Mesodermal cell (in vitro differentiated cells): ENCODE measurements around the gene TMEM59L. TPM values are rescaled to one million over a fixed set of nuclear protein-coding genes. Genes with fewer than 3 reads are reported as not detected.

Experiments
- H3K27ac ChIP-seq: 2 replicates; pipeline ENCODE4 v1.7.0; 2013; ENCODE audit warnings: mild to moderate bottlenecking, low read depth, low read length, moderate library complexity; ENCODE audit not compliant: severe bottlenecking
- H3K36me3 ChIP-seq: 2 replicates; pipeline ENCODE4 v1.7.1; 2013; ENCODE audit warnings: mild to moderate bottlenecking, low read length, moderate library complexity; ENCODE audit not compliant: control insufficient read depth, insufficient read depth
- H3K4me1 ChIP-seq: one replicate; pipeline ENCODE4 v1.7.1; 2013; ENCODE audit warnings: mild to moderate bottlenecking, low read length; ENCODE audit not compliant: insufficient read depth, control insufficient read depth, poor library complexity, severe bottlenecking
- H3K4me3 ChIP-seq: 2 replicates; pipeline ENCODE4 v1.7.0; 2013; ENCODE audit warnings: low read length, control low read depth, mild to moderate bottlenecking; ENCODE audit not compliant: insufficient read depth, poor library complexity, severe bottlenecking; ENCODE audit errors: extremely low read depth
- H3K9me3 ChIP-seq: 2 replicates; pipeline ENCODE4 v1.7.1; 2013; ENCODE audit warnings: mild to moderate bottlenecking, low read length, moderate library complexity; ENCODE audit not compliant: control insufficient read depth
- WGBS, 2 experiments: methylation state at CpG; one replicate each; pipeline ENCODE4 v1.1.5; 2013; ENCODE audit warnings: missing lambda C conversion rate in 2 of 2; ENCODE audit not compliant: insufficient coverage in 2 of 2; 5-methylcytosine and 5-hydroxymethylcytosine counted together
- polyA plus RNA-seq, 2 experiments: library from polyadenylated mRNA; stranded (reverse); fragments of 50-300 nt; gene quantifications; one replicate each; pipeline ENCODE4 v1.2.3, GENCODE V29; 2013

Gene TMEM59L
- 14.7 TPM for polyA plus RNA-seq (2013, experiment 1 of 2)
- polyA plus RNA-seq (2013, experiment 2 of 2): 10.4 TPM

DNA sequence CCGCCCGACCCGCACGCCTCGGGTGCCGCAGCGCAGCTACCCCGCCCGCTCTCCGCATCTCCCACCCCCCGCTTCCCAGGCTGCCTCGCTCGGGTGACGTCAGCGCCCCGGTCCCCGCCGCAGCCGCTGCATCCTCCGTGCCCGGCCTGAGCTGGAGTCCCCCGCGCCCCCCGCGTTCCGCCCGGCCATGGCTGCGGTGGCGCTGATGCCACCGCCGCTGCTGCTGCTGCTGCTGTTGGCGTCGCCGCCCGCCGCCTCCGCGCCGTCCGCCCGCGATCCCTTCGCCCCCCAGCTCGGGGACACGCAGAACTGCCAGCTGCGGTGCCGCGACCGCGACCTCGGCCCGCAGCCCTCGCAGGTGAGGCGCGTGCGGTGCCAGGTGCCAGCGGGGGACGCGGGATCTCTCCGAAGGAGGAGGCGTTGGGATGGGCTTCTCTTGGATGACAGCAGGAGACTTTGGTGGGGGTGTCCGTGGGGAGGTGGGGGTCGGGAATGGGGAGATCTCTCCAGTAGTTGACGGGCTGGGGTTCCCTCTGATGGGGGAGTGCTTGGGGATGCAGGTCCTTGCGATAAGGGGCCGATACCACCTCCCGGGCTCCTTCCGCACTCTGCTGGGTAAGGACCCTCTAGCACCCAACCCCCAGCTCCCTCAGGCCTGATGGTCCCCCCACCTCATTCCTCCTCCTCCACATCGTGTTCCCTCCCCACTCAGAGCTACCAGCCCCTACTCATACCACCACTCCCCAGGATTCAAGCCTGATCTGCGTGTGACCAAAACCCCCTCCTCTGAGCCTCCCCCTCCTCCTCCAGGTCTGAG, at the start of gene TMEM59L:
Gene TMEM59L (plus strand): TSS at position 99 of the 817 bp plus-strand sequence. CDS start 89 bp downstream, at position 188.
- Histone ChIP-seq H3K36me3 (no peaks in the 10 kb centered on the region), H3K4me1 (peaks cover 42% of the 10 kb centered on the region), H3K4me3 (peak within 1 kb of the TSS; percentile 38), H3K27ac (no peak within 1 kb of the TSS), H3K9me3 (no peaks in the 10 kb centered on the region)
- WGBS, 2 experiments: 1% methylated on average over 48 to 58 of the region's 70 CpGs

DNA sequence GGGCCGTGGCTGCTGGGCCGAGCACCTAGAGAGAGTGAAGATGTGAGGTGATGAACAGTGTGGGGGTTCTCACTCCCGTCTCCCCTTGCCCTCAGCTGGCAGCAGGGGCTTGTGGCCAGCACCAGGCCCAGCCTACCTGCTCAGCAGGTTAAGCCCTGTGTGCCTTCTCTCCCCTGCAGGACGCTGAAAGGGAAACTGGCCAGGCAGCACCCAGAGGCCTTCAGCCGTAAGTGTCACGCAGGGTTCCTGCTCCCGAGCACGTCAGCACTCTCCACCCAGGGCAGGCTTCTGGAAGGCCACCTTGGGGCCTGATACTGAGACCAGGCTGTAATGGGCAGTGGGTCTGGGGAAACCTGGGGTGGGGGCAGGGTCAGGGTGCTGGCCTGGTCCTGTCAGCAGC, 45.7 kb upstream of the TMEM59L start:
- Histone ChIP-seq H3K36me3 (peaks cover 75% of the 10 kb centered on the region), H3K4me3 (no peak overlapping the region), H3K27ac (no peak overlapping the region), H3K9me3 (no peaks in the 10 kb centered on the region), H3K4me1 (peaks cover 2% of the 10 kb centered on the region)
- WGBS, 2 experiments: 97 to 100% methylated on average over 7 to 8 of the region's 8 CpGs

- no peaks in the 10 kb centered on the region for H3K9me3 ChIP-seq
- WGBS, 2 experiments: 95% methylated on average over 12 to 14 of the region's 15 CpGs
- peaks cover 6% of the 10 kb centered on the region for H3K4me1 ChIP-seq
- no peak overlapping the region for H3K4me3 ChIP-seq
- H3K36me3 ChIP-seq: peaks cover 66% of the 10 kb centered on the region
- H3K27ac ChIP-seq: no peak overlapping the region
Observed at GRCh38 chr19:18568367-18568766, 44.3 kb upstream of the TMEM59L start.

- Histone ChIP-seq H3K27ac (peak within 1 kb of the TSS; percentile 79), H3K9me3 (no peaks in the 10 kb centered on the region), H3K4me3 (peak within 1 kb of the TSS; percentile 90), H3K36me3 (peaks cover 68% of the 10 kb centered on the region), H3K4me1 (peaks cover 6% of the 10 kb centered on the region)
- 0% methylated on average over 55 to 66 of the region's 75 CpGs for WGBS, 2 experiments
Observed at GRCh38 chr19:18571564-18572344, 40.9 kb upstream of the TMEM59L start, which contains the start of gene UBA52. TSS of gene UBA52 (plus strand) at chr19:18571857. CDS start at chr19:18573301, 1,444 bp downstream.

- Histone ChIP-seq H3K4me1 (peaks cover 6% of the 10 kb centered on the region), H3K9me3 (no peaks in the 10 kb centered on the region), H3K27ac (no peak overlapping the region), H3K4me3 (no peak overlapping the region), H3K36me3 (peaks cover 48% of the 10 kb centered on the region)
- 96% methylated on average over 18 of the region's 18 CpGs for WGBS, 2 experiments
Observed at GRCh38 chr19:18574691-18575291, 37.9 kb upstream of the TMEM59L start.

- H3K36me3 ChIP-seq: peaks cover 48% of the 10 kb centered on the region
- no peak overlapping the region for H3K4me3 ChIP-seq
- H3K27ac ChIP-seq: no peak overlapping the region
- WGBS, 2 experiments: 90 to 100% methylated on average over 4 to 7 of the region's 8 CpGs
- no peaks in the 10 kb centered on the region for H3K9me3 ChIP-seq
- peaks cover 4% of the 10 kb centered on the region for H3K4me1 ChIP-seq
Observed at GRCh38 chr19:18576383-18576782, 36.3 kb upstream of the TMEM59L start.

- H3K4me3 ChIP-seq: no peak overlapping the region
- peaks cover 48% of the 10 kb centered on the region for H3K36me3 ChIP-seq
- no peaks in the 10 kb centered on the region for H3K9me3 ChIP-seq
- peak overlapping the region; percentile 36 for H3K27ac ChIP-seq
- 94 to 95% methylated on average over 21 of the region's 21 CpGs for WGBS, 2 experiments
- peaks cover 4% of the 10 kb centered on the region for H3K4me1 ChIP-seq
Observed at GRCh38 chr19:18577365-18577914, 35.2 kb upstream of the TMEM59L start.

DNA sequence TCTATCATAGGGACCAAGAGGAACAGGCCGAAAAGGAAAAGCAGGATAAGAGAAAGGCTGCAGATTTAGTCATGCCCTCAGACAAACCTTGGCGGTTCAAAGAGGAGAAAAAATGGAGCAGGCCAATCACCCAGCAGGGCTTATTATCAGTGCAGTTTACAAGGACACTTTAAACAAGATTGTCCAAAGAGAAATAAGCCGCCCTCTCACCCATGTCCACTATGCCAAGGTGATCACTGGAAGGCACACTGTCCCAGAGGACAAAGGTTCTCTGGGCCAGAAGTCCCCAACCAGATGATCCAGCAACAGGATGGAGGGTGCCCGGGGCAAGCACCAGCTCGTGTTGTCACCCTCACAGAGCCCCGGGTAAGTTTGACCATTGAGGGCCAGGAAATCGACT, 32.4 kb upstream of the TMEM59L start:
- 86 to 88% methylated on average over 7 of the region's 7 CpGs for WGBS, 2 experiments
- no peaks in the 10 kb centered on the region for H3K4me1 ChIP-seq

GRCh38 chr19:18586306-18586705, 26.4 kb upstream of the TMEM59L start:
- H3K27ac ChIP-seq: no peak overlapping the region
- H3K4me1 ChIP-seq: peaks cover 5% of the 10 kb centered on the region
- no peaks in the 10 kb centered on the region for H3K9me3 ChIP-seq
- WGBS, 2 experiments: 63 to 89% methylated on average over 1 of the region's 2 CpGs
- no peaks in the 10 kb centered on the region for H3K36me3 ChIP-seq
- no peak overlapping the region for H3K4me3 ChIP-seq

More for the DNA sequence above, 32.4 kb upstream of the TMEM59L start:
- Histone ChIP-seq H3K4me3 (no peak overlapping the region), H3K27ac (no peak overlapping the region), H3K9me3 (no peaks in the 10 kb centered on the region), H3K36me3 (peaks cover 24% of the 10 kb centered on the region)

GRCh38 chr19:18587561-18587960, 25.1 kb upstream of the TMEM59L start:
- Histone ChIP-seq H3K27ac (no peak overlapping the region), H3K9me3 (no peaks in the 10 kb centered on the region), H3K36me3 (no peaks in the 10 kb centered on the region), H3K4me3 (no peak overlapping the region), H3K4me1 (peaks cover 5% of the 10 kb centered on the region)
- WGBS, 2 experiments: 94 to 95% methylated on average over 9 to 10 of the region's 12 CpGs
